Gastrocnemius medialis (tissue), 4 donors: Measurements from ENCODE around the gene ADARB2.

Experiments
- POLR2A ChIP-seq, 2 donors: fragments of 450-650 bp; IDR thresholded peaks; one replicate each; pipeline ENCODE4 v1.6.1; 2017; ENCODE audit warnings: antibody characterized with exemption in 2 of 2, mild to moderate bottlenecking in 2 of 2, moderate library complexity in 2 of 2
- TF ChIP-seq, protein P1 (sequence below), 5 experiments: fragments of 450-650 bp in 3 of 5; fragments of 200-600 bp in 2 of 5; sonication (generic) in 2 of 5; IDR thresholded peaks in 4 of 5; conservative IDR thresholded peaks in 1 of 5; 1 replicate in 4 of 5; 2 replicates in 1 of 5; pipeline ENCODE4 v1.5.1; 2016 to 2019; ENCODE audit warnings: antibody characterized with exemption in 5 of 5, mild to moderate bottlenecking in 3 of 5, moderate library complexity in 3 of 5

DNA sequence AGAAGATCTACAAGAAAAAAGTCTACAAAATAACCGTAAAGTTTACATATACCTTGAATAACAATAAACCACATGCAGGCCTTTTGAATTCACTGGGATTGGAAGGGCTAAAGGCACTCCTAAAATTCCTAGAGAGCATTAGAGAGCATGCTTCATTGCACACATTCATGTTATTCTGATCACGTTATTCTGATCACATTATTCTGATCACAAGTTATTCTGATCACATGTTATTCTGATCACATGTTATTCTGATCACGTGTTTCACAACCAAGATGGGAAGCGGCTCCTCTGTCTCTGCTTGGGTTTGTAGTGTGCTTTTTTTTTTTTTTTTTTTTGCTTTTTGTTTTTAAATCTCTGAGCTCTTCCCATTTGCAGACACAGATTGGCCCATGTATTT lies 20.5 kb downstream of the ADARB2 start:
- TF ChIP-seq, protein P1, sequence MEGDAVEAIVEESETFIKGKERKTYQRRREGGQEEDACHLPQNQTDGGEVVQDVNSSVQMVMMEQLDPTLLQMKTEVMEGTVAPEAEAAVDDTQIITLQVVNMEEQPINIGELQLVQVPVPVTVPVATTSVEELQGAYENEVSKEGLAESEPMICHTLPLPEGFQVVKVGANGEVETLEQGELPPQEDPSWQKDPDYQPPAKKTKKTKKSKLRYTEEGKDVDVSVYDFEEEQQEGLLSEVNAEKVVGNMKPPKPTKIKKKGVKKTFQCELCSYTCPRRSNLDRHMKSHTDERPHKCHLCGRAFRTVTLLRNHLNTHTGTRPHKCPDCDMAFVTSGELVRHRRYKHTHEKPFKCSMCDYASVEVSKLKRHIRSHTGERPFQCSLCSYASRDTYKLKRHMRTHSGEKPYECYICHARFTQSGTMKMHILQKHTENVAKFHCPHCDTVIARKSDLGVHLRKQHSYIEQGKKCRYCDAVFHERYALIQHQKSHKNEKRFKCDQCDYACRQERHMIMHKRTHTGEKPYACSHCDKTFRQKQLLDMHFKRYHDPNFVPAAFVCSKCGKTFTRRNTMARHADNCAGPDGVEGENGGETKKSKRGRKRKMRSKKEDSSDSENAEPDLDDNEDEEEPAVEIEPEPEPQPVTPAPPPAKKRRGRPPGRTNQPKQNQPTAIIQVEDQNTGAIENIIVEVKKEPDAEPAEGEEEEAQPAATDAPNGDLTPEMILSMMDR (IDR thresholded peaks at IDR 0.05 in 4 of 5, conservative IDR thresholded peaks at IDR 0.05 in 1 of 5) = no peak
- no peak for TF ChIP-seq POLR2A (IDR thresholded peaks at IDR 0.05)
